Activated CD4-positive, alpha-beta memory T cell treated with anti-CD3 and anti-CD28 coated beads for 36 hours (primary cell): ENCODE measurements around the gene RAB39A. TPM values are rescaled to one million over a fixed set of nuclear protein-coding genes. Genes with fewer than 3 reads are reported as not detected.

Source experiments
- CTCF ChIA-PET: fragments of 350-600 bp; sonication (Branson Sonifier 250); formaldehyde crosslinking; loops from one replicate; lab custom pipeline; 2021; ENCODE audit warnings: antibody characterized with exemption, inconsistent platforms; lab: Charles Lee
- POLR2A ChIA-PET: fragments of 350-600 bp; sonication (Branson Sonifier 250); formaldehyde crosslinking; loops from one replicate; lab custom pipeline; 2021; ENCODE audit warnings: antibody characterized with exemption; lab: Charles Lee
- DNase-seq: peaks from one replicate; pipeline ENCODE4 v3.0.0-alpha.2; 2020
- H3K27ac Mint-ChIP-seq: one replicate; pipeline ENCODE4 v1.8.0; 2021; ENCODE audit warnings: mixed read lengths
- H3K27me3 Mint-ChIP-seq: one replicate; pipeline ENCODE4 v1.8.0; 2021; ENCODE audit warnings: mixed read lengths
- H3K36me3 Mint-ChIP-seq: one replicate; pipeline ENCODE4 v1.8.0; 2021; ENCODE audit warnings: mixed read lengths
- H3K4me1 Mint-ChIP-seq: one replicate; pipeline ENCODE4 v1.8.0; 2021; ENCODE audit warnings: low read depth, mixed read lengths
- H3K4me3 Mint-ChIP-seq: one replicate; pipeline ENCODE4 v1.8.0; 2021; ENCODE audit warnings: mild to moderate bottlenecking, mixed read lengths
- H3K9me3 Mint-ChIP-seq: one replicate; pipeline ENCODE4 v1.8.0; 2021; ENCODE audit warnings: mixed read lengths
- intact Hi-C: fragments of 100-400 bp; cut with micrococcal nuclease; formaldehyde crosslinking; loops from one replicate; pipeline ENCODE4 v1.15.1; 2023
- total RNA-seq, 2 experiments: library from RNA; stranded (reverse); gene quantifications; one replicate each; pipeline ENCODE4 v1.2.3, GENCODE V29; 2021

Gene RAB39A
- total RNA-seq, 2 experiments from 2014 or later = 0.29 to 0.71 TPM

GRCh38 chr11:107963091-107963490, 34.8 kb downstream of the RAB39A start:
- DNase-seq = no peak
- Mint-ChIP-seq H3K4me1 (no peaks in the 10 kb centered on the region), H3K4me3 (no peak overlapping the region), H3K9me3 (no peaks in the 10 kb centered on the region), H3K27ac (no peak overlapping the region), H3K36me3 (no peaks in the 10 kb centered on the region), H3K27me3 (peaks cover 4% of the 10 kb centered on the region)
- CTCF ChIA-PET = no interaction called here
- intact Hi-C loops = no loop called here
- POLR2A ChIA-PET = no interaction called here

DNA sequence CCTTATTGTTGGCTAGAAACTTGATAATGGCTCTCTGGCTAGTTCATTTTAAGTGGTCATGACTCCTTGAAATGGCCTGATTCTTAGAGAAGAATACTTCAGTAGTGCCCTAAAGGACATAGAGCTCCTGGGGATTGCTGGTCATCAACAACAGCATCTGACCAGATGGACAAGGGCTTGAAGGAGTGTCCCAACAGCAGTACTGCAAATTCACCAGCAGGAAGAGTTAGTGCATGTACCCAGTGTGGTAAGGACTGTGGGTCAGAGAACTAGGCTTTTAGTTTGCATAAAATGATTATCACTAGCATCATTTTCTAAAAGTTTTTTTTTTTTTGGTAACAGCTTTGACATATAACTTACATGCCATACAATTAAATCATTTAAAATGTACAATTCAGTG, 41.0 kb downstream of the RAB39A start:
- DNase-seq = no peak
- Mint-ChIP-seq H3K36me3 (no peaks in the 10 kb centered on the region), H3K4me3 (no peak overlapping the region), H3K4me1 (no peaks in the 10 kb centered on the region), H3K27me3 (peaks cover 4% of the 10 kb centered on the region), H3K27ac (no peak overlapping the region), H3K9me3 (no peaks in the 10 kb centered on the region)
- POLR2A ChIA-PET = interaction anchor here (0.6 kb wide), 1 partner anchor 830 kb away, joined by 3 read pairs; no protein-coding TSS in a partner anchor
- intact Hi-C loops = no loop called here
- CTCF ChIA-PET = no interaction called here

DNA sequence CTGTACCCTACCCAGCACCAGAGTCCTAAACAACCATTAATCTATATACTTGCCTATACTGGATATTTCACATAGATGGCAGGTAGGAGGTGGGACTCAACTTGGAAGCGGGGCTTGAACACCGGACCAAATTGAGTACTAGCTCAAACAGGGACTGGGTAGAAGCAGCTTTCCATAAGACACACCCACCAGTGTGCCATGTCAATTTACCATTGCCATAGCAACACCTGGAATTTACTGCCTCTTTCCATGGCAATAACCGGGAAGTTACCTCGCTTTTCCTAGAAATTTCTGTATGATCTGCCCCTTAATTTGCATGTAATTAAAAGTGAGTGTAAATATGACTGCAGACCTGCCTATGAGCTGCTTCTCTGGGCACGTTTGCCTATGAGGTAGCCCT, 41.8 kb downstream of the RAB39A start:
- Mint-ChIP-seq H3K27me3 (peaks cover 4% of the 10 kb centered on the region), H3K27ac (no peak overlapping the region), H3K4me3 (no peak overlapping the region), H3K36me3 (no peaks in the 10 kb centered on the region), H3K9me3 (no peaks in the 10 kb centered on the region), H3K4me1 (no peaks in the 10 kb centered on the region)
- DNase-seq = no peak
- ChIA-PET POLR2A (interaction anchor here (0.6 kb wide), 1 partner anchor 831 kb away, joined by 3 read pairs; no protein-coding TSS in a partner anchor), CTCF (no interaction called here)
- intact Hi-C loops = no loop called here

GRCh38 chr11:107973641-107974040, 45.4 kb downstream of the RAB39A start:
- Mint-ChIP-seq H3K36me3 (no peaks in the 10 kb centered on the region), H3K27ac (no peak overlapping the region), H3K4me1 (no peaks in the 10 kb centered on the region), H3K4me3 (no peak overlapping the region), H3K9me3 (no peaks in the 10 kb centered on the region), H3K27me3 (peaks cover 4% of the 10 kb centered on the region)
- no peak for DNase-seq
- intact Hi-C loops = no loop called here
- ChIA-PET POLR2A (no interaction called here), CTCF (interaction anchor here (1.2 kb wide), 1 partner anchor 57 kb away, joined by 5 read pairs; no protein-coding TSS in a partner anchor)

DNA sequence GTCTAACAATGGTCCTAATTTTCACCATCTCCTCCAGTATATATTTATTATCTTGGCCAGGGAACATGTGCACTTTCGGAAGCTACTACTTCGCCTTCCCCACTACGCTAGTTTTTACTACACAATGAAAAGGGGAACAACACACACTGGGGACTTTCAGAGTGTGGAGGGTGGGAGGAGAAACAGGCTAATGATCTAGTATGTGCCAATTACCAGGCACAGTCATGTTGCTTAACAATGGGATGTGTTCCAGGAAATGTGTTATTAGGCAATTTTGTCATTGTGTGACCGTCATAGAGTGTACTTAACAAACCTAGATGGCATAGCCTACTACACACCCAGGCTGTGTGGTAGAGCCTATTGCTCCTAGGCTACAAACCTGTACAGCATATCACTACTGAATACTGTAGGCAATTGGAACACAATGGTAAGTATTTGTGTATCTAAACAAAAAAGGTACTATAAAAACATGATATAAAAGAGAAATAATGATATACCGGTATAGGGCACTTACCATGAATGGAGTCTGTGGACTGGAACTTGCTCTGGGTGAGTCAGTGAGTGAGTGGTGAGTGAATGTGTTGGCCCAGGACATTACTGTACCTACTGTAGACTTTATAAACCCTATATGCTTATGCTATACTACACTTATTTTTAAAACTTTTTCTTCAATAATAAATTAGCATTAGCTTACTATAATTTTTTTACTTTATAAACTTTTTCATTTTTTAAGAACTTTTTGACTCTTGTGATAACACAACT, 60.3 kb downstream of the RAB39A start:
- no peak overlapping the region for H3K27ac Mint-ChIP-seq
- no peaks in the 10 kb centered on the region for H3K9me3 Mint-ChIP-seq
- intact Hi-C loops = no loop called here
- ChIA-PET POLR2A (no interaction called here), CTCF (no interaction called here)
- no peaks in the 10 kb centered on the region for H3K36me3 Mint-ChIP-seq
- no peak for DNase-seq
- H3K4me1 Mint-ChIP-seq = no peaks in the 10 kb centered on the region
- no peak overlapping the region for H3K4me3 Mint-ChIP-seq
- peaks cover 2% of the 10 kb centered on the region for H3K27me3 Mint-ChIP-seq

DNA sequence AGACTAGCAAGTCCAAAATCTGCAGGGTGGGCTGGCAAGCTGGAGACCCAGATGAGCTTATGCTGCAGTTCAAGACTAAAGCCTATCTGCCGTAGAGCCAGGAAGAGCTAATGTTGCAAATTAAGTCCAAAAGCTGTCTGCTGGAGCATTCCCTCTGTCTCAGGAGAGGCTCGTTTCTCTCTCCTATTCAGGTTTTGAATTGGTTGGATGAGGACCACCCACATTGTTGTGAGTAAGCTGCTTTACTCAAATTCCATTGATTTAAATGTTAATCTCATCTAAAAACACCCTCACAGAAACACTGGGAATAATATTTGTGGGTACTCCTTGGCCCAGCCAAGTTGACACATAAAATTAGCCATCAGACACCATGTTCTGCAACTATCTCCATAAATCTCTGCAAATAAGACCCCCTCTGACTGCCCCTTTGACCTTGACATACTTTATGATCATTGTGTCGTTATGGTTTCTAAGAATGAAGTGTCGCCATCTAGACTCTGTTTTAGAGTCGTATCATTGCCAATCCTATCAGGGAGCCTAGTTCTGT, 63.7 kb downstream of the RAB39A start:
- no peaks in the 10 kb centered on the region for H3K9me3 Mint-ChIP-seq
- intact Hi-C loops = no loop called here
- no peak overlapping the region for H3K27ac Mint-ChIP-seq
- POLR2A ChIA-PET = no interaction called here
- no peaks in the 10 kb centered on the region for H3K4me1 Mint-ChIP-seq
- DNase-seq = no peak
- CTCF ChIA-PET = no interaction called here
- no peak overlapping the region for H3K4me3 Mint-ChIP-seq
- H3K36me3 Mint-ChIP-seq = no peaks in the 10 kb centered on the region
- peaks cover 2% of the 10 kb centered on the region for H3K27me3 Mint-ChIP-seq

GRCh38 chr11:107996006-107996776, 67.9 kb downstream of the RAB39A start:
- intact Hi-C loops = no loop called here
- no peaks in the 10 kb centered on the region for H3K36me3 Mint-ChIP-seq
- H3K4me3 Mint-ChIP-seq = no peak overlapping the region
- no peaks in the 10 kb centered on the region for H3K4me1 Mint-ChIP-seq
- CTCF ChIA-PET = interaction anchor here (1.0 to 1.4 kb wide), 2 partner anchors 13 kb away, joined by 4 to 7 read pairs; partner anchors contain the start of gene CUL5
- H3K27ac Mint-ChIP-seq = no peak overlapping the region
- no peaks in the 10 kb centered on the region for H3K9me3 Mint-ChIP-seq
- peaks cover 1% of the 10 kb centered on the region for H3K27me3 Mint-ChIP-seq
- POLR2A ChIA-PET = no interaction called here
- no peak for DNase-seq

- H3K9me3 Mint-ChIP-seq = no peaks in the 10 kb centered on the region
- DNase-seq = no peak
- intact Hi-C loops = no loop called here
- peaks cover 1% of the 10 kb centered on the region for H3K27me3 Mint-ChIP-seq
- POLR2A ChIA-PET = interaction anchor here (0.6 kb wide), 1 partner anchor 10 kb away, joined by 3 read pairs; the partner anchor contains the start of gene CUL5
- H3K4me3 Mint-ChIP-seq = no peak overlapping the region
- no peaks in the 10 kb centered on the region for H3K4me1 Mint-ChIP-seq
- H3K27ac Mint-ChIP-seq = no peak overlapping the region
- H3K36me3 Mint-ChIP-seq = no peaks in the 10 kb centered on the region
- CTCF ChIA-PET = interaction anchor here (0.9 to 4.2 kb wide), 2 partner anchors 11 to 93 kb away, joined by 3 to 33 read pairs; partner anchors contain the start of gene CUL5
Measured at GRCh38 chr11:107998761-107999160, 70.5 kb downstream of the RAB39A start.

DNA sequence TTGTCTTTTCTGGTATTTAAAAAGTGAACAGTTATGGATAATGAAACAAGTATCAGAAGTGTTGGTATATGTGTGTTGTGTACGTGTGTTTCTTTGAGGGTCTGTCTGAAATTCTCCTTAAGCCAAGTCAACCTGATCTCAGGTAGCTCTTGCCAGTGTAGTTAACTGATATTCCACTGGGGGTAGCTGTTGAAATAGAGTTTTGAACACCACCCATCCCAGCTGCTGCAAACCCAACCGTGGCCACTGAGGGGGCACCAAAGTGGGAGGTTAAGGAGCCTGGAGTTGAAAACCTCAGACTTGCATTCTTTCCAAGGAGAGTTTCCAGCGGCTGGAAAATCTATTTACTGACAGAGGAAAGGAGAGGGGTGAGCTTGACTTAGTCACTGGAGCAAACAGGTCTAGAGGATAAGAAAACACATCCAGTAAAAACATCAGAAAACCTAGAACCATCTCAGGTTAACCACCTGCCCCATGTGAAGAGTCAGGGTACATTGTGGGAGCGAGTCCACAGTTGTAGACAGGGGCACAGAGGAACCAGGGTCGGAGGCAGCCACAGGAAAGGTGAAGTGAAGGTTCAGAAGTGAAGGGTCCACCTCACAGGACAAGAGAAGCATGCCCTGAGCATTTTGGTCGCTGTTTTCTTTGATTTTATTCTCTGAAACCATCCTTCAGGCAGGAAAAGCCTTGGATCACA, 71.7 kb downstream of the RAB39A start:
- DNase-seq = peak; percentile 48
- Mint-ChIP-seq H3K27me3 (peaks cover 1% of the 10 kb centered on the region), H3K36me3 (no peaks in the 10 kb centered on the region), H3K4me1 (no peaks in the 10 kb centered on the region), H3K9me3 (no peaks in the 10 kb centered on the region), H3K27ac (no peak overlapping the region), H3K4me3 (no peak overlapping the region)
- intact Hi-C loops = loop anchor here (10.0 kb wide), 1 partner anchor 545 kb away; the partner anchor contains the start of gene CWF19L2
- ChIA-PET POLR2A (no interaction called here), CTCF (interaction anchor here (0.9 to 4.2 kb wide), 5 partner anchors 10 to 651 kb away, joined by 3 to 33 read pairs (median 6); partner anchors contain the start of gene CUL5)

GRCh38 chr11:108002476-108002875, 74.2 kb downstream of the RAB39A start:
- H3K36me3 Mint-ChIP-seq = no peaks in the 10 kb centered on the region
- H3K4me1 Mint-ChIP-seq = no peaks in the 10 kb centered on the region
- no peak overlapping the region for H3K27ac Mint-ChIP-seq
- peaks cover 1% of the 10 kb centered on the region for H3K27me3 Mint-ChIP-seq
- ChIA-PET CTCF (no interaction called here), POLR2A (no interaction called here)
- no peak overlapping the region for H3K4me3 Mint-ChIP-seq
- no peaks in the 10 kb centered on the region for H3K9me3 Mint-ChIP-seq
- no peak for DNase-seq
- intact Hi-C loops = loop anchor here (10.0 kb wide), 1 partner anchor 548 kb away; the partner anchor contains the start of gene CWF19L2

DNA sequence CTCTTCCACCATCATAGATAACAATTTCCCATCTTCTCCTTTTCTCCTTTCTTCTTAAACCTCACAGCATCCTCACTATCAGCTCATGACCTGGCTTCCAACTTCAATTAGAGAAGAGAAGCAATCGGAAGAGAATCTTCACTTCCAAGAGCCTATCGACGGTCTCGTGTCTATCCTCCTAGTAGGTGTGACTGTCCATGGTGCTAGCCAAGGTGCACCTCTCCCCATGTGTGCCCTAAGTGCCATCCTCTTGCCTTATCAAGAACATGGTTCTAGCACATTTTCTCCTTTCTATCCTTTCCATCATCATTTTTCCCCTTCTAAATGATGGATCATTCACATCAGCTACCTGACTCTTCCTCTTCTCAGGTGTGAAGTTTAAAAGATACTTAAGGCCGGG, 75.4 kb downstream of the RAB39A start:
- H3K27ac Mint-ChIP-seq = no peak overlapping the region
- peaks cover 3% of the 10 kb centered on the region for H3K4me1 Mint-ChIP-seq
- no peak for DNase-seq
- H3K4me3 Mint-ChIP-seq = no peak overlapping the region
- intact Hi-C loops = loop anchor here (10.0 kb wide), 1 partner anchor 549 kb away; the partner anchor contains the start of gene CWF19L2
- ChIA-PET CTCF (no interaction called here), POLR2A (no interaction called here)
- no peaks in the 10 kb centered on the region for H3K27me3 Mint-ChIP-seq
- H3K9me3 Mint-ChIP-seq = no peaks in the 10 kb centered on the region
- H3K36me3 Mint-ChIP-seq = no peaks in the 10 kb centered on the region
